Measurements from ENCODE around the gene METTL2A.
"Not testable (repeated sequence)": the region's sequence is repeated elsewhere in the genome, so short reads cannot be mapped to it uniquely, and the experiment has no call there.

GRCh38 chr17:62413090-62413489, 10.6 kb upstream of the METTL2A start:
- TF ChIP-seq, protein P1, sequence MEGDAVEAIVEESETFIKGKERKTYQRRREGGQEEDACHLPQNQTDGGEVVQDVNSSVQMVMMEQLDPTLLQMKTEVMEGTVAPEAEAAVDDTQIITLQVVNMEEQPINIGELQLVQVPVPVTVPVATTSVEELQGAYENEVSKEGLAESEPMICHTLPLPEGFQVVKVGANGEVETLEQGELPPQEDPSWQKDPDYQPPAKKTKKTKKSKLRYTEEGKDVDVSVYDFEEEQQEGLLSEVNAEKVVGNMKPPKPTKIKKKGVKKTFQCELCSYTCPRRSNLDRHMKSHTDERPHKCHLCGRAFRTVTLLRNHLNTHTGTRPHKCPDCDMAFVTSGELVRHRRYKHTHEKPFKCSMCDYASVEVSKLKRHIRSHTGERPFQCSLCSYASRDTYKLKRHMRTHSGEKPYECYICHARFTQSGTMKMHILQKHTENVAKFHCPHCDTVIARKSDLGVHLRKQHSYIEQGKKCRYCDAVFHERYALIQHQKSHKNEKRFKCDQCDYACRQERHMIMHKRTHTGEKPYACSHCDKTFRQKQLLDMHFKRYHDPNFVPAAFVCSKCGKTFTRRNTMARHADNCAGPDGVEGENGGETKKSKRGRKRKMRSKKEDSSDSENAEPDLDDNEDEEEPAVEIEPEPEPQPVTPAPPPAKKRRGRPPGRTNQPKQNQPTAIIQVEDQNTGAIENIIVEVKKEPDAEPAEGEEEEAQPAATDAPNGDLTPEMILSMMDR (IDR thresholded peaks at IDR 0.05; ENCODE audit: low read depth, low read length, poor library complexity, severe bottlenecking): not testable (repeated sequence)
- TF ChIP-seq EZH2phosphoT487 (IDR thresholded peaks at IDR 0.05; ENCODE audit: borderline replicate concordance, low read length): not testable (repeated sequence)
